ENCODE results near the gene ANKRD33. TPM values are rescaled to one million over a fixed set of nuclear protein-coding genes. Genes with fewer than 3 reads are reported as not detected.

Gene ANKRD33
- total RNA-seq, 4 donors from 2014 or later: not detected

- DNase-seq (ENCODE audit: low spot score): no peak
- no peak for ATAC-seq (ENCODE audit: low FRiP score)
- TF ChIP-seq, protein P1, sequence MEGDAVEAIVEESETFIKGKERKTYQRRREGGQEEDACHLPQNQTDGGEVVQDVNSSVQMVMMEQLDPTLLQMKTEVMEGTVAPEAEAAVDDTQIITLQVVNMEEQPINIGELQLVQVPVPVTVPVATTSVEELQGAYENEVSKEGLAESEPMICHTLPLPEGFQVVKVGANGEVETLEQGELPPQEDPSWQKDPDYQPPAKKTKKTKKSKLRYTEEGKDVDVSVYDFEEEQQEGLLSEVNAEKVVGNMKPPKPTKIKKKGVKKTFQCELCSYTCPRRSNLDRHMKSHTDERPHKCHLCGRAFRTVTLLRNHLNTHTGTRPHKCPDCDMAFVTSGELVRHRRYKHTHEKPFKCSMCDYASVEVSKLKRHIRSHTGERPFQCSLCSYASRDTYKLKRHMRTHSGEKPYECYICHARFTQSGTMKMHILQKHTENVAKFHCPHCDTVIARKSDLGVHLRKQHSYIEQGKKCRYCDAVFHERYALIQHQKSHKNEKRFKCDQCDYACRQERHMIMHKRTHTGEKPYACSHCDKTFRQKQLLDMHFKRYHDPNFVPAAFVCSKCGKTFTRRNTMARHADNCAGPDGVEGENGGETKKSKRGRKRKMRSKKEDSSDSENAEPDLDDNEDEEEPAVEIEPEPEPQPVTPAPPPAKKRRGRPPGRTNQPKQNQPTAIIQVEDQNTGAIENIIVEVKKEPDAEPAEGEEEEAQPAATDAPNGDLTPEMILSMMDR (IDR thresholded peaks at IDR 0.05): no peak
Measured at GRCh38 chr12:51850081-51850964, 37.6 kb upstream of the ANKRD33 start.

- DNase-seq (ENCODE audit: low spot score): no peak
- ATAC-seq (ENCODE audit: low FRiP score): no peak
Measured at GRCh38 chr12:51850965-51851299, 37.0 kb upstream of the ANKRD33 start.

DNA sequence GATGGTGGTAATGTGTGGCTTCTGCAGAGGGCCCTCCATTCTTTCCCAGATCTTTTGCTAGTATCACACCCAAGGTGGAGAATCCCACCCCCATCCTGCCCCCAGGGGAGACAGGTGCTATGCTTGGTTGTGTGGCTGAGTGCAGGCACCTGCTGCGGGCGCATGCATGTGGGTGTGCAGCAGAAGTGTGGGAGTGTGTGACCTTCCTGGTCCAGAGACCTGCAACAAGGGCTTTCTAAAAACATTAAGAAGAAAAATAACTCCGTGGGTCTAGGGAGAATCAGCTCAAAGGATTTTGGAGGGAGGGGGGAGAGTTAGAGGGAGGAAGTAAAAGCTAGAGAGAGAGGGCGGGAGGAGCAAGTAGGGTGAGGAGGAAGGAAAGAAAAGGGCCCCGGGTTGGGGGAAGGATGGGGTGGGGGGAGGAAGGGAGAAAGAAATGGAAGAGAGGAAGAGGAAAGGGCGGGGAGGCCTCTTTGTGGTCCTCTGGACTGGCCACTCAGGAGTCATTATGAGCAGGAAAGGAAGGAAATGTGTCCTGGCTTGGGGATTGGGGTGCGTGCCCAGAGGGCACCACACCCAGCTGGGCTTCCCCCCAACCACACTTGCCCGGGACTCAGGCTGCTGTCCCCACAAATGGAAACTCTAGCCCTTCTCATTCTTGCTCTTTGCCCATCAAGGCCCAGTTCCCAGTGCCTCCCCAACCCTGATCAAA, 36.3 kb upstream of the ANKRD33 start:
- no peak for ATAC-seq (ENCODE audit: low FRiP score)
- TF ChIP-seq, protein P1 (IDR thresholded peaks at IDR 0.05): no peak

More at GRCh38 chr12:51850965-51851299, 37.0 kb upstream of the ANKRD33 start:
- TF ChIP-seq, protein P1 (IDR thresholded peaks at IDR 0.05): no peak

DNA sequence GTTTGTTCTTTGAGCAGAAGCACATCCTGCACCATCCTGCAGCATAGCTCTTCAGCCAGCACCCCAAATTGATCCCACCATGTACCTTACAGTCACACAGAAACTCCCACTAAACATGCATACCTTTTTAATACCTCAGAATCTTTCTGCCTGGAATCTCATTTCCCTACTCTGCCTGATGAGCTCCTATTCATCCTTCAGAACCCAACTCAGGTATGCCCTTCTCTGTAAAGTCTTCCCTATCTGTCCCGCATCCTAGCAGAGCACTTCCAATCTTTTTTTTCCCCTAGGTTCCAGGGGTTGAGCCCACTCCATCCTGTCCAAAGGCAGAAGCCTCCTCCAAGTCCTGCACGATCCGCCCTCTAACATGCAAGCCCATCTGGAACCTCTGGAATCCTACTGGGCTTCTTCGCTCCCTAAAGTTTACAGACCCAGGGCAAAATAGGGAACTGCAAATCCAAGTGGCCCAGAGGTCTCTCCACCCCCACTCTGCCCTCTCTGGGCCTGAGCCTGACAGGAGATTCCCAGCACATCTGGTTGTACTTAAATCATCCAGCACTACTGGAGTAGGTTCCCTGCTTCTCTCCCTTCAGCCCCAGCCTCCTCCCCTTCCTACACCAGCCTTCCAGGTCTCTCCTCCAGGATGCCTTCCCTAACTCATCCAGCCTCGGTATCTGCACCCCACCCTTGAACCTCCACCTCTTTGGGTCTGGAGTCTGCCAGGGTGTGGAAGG, 35.3 kb upstream of the ANKRD33 start:
- TF ChIP-seq, protein P1 (IDR thresholded peaks at IDR 0.05): no peak
- ATAC-seq (ENCODE audit: low FRiP score) (no peak), DNase-seq (ENCODE audit: low spot score) (no peak)

More for the DNA sequence above, 36.3 kb upstream of the ANKRD33 start:
- no peak for DNase-seq (ENCODE audit: low spot score)

DNA sequence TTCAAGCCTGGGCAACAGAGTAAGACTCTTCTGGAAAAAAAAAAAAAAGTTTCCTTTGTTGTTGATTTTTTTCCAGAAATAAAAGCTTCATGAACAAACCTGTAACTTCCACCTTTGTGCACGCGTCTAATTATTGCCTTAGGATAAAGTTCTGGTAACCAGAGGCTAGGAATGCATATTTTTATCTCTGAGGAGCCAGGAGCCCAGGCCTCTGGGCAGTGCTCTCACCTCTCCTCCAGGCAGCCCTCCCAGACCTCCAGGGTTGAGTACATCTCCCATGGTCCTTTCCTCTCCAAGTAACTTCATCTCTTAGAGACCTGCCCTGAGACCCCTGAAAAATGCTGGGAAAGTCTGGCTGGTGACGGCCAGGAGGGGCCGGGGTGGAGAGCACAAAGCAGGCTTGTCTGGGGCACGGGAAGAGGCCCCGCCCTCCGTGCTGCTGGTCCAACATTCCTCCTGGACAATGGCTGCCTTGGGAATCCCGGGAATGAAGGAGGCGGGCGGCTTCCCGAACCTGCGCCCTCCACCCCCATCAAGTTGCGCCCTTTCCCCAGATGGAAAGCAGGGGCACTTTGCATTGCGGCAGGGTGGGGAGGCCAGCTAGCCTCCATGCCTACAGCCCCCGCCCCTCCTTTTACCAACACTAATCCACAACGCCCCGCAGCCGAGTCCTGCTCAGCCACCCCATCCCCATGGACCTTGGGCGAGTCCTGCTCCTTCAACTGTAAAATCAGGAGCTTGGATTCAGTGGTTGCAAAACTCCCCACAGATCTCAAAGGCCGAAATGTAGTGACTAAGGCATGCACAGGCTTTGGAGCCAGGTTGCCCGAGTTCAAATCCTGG, 32.1 kb upstream of the ANKRD33 start:
- peak; percentile 32 for ATAC-seq (ENCODE audit: low FRiP score)
- TF ChIP-seq, protein P1 (IDR thresholded peaks at IDR 0.05): no peak
- no peak for DNase-seq (ENCODE audit: low spot score)

- DNase-seq (ENCODE audit: low spot score) (no peak), ATAC-seq (ENCODE audit: low FRiP score) (no peak)
- TF ChIP-seq, protein P1 (IDR thresholded peaks at IDR 0.05): no peak
Measured at GRCh38 chr12:51860986-51861385, 26.9 kb upstream of the ANKRD33 start.

Data from omental fat pad (tissue), 4 donors.